Activated T-cell treated with anti-CD3 and anti-CD28 coated beads, Interleukin-2, amount 50 U/mL, for 24 hours (primary cell): ENCODE measurements around the gene CASK.

Source experiments
- DNase-seq: peaks from one replicate; pipeline ENCODE4 v3.0.0-alpha.2; 2020
- H3K27ac Mint-ChIP-seq: 2 replicates; pipeline ENCODE4 v1.8.0; 2020; ENCODE audit warnings: mild to moderate bottlenecking, mixed read lengths
- H3K27me3 Mint-ChIP-seq: 2 replicates; pipeline ENCODE4 v1.8.0; 2020; ENCODE audit warnings: mixed read lengths
- H3K36me3 Mint-ChIP-seq: 2 replicates; pipeline ENCODE4 v1.8.0; 2020; ENCODE audit warnings: low read depth, mixed read lengths
- H3K4me1 Mint-ChIP-seq: 2 replicates; pipeline ENCODE4 v1.8.0; 2020; ENCODE audit warnings: low read depth, mixed read lengths
- H3K4me3 Mint-ChIP-seq: 2 replicates; pipeline ENCODE4 v1.8.0; 2020; ENCODE audit warnings: mild to moderate bottlenecking, moderate library complexity, mixed read lengths
- H3K9me3 Mint-ChIP-seq: 2 replicates; pipeline ENCODE4 v1.8.0; 2020; ENCODE audit warnings: mixed read lengths

CASK gene

GRCh38 chrX:41499195-41499594 lies 424.2 kb downstream of the CASK start:
- H3K4me1 Mint-ChIP-seq, result no peaks in the 10 kb centered on the region
- H3K27ac Mint-ChIP-seq, result no peak overlapping the region
- H3K9me3 Mint-ChIP-seq, result no peaks in the 10 kb centered on the region
- no peaks in the 10 kb centered on the region for H3K36me3 Mint-ChIP-seq
- no peak overlapping the region for H3K4me3 Mint-ChIP-seq
- DNase-seq, result no peak
- H3K27me3 Mint-ChIP-seq, result peaks cover 4% of the 10 kb centered on the region

- no peaks in the 10 kb centered on the region for H3K4me1 Mint-ChIP-seq
- no peak for DNase-seq
These were observed 431.9 kb downstream of the CASK start for GRCh38 chrX:41491267-41492004.

GRCh38 chrX:41490446-41490845 lies 432.9 kb downstream of the CASK start:
- Mint-ChIP-seq H3K4me1 (no peaks in the 10 kb centered on the region), H3K27me3 (peaks cover 32% of the 10 kb centered on the region), H3K36me3 (no peaks in the 10 kb centered on the region), H3K27ac (no peak overlapping the region), H3K4me3 (no peak overlapping the region), H3K9me3 (no peaks in the 10 kb centered on the region)
- no peak for DNase-seq

More at GRCh38 chrX:41491267-41492004, 431.9 kb downstream of the CASK start:
- Mint-ChIP-seq H3K9me3 (no peaks in the 10 kb centered on the region), H3K27ac (no peak overlapping the region), H3K4me3 (no peak overlapping the region), H3K27me3 (peaks cover 24% of the 10 kb centered on the region), H3K36me3 (no peaks in the 10 kb centered on the region)

- Mint-ChIP-seq H3K36me3 (no peaks in the 10 kb centered on the region), H3K27ac (no peak overlapping the region), H3K9me3 (no peaks in the 10 kb centered on the region), H3K4me1 (no peaks in the 10 kb centered on the region), H3K4me3 (no peak overlapping the region), H3K27me3 (peaks cover 45% of the 10 kb centered on the region)
- DNase-seq, result no peak
These were observed 441.1 kb downstream of the CASK start for GRCh38 chrX:41482154-41482850.

DNA sequence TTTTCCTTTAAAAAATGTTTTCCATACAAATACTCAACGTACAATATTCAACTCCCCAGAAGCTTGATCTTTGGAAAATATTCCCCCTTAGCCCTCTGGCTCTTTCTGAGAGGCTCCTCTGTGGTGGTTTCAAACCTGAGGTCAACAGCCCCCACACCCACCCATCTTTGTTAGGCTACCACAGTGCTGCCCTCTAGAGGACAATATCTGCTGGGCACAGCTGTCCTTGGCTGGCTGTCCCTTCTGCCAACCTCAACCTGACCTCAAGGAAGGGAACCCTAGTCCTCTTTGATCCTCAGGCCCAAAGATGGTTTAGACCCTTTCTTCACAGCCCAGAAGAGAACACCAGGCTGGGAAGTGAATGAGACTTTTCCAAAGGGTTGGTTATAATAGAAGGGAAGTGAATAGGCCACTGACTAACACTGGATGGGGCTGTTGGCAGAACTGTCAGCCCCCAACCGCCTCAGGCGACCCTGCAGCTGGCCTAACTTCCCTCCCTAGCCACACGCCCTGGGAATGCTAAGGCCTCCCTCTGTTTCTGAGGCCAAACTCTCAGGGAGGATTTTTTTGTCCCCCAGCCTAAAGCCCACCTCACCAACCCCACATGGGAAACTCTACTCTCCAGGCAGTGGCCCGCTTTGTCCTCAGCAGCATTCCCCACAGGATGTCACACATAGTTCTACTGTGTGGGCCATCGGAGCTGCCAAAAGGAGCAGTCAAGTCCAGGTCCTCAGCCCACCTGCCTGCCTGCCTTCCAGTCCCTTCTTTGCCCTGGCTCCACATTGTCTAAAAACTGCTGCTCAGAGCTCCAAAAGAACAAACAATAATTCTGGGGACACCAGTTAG lies 441.9 kb downstream of the CASK start:
- no peak overlapping the region for H3K27ac Mint-ChIP-seq
- H3K36me3 Mint-ChIP-seq, result no peaks in the 10 kb centered on the region
- DNase-seq, result no peak
- no peak overlapping the region for H3K4me3 Mint-ChIP-seq
- H3K9me3 Mint-ChIP-seq, result no peaks in the 10 kb centered on the region
- no peaks in the 10 kb centered on the region for H3K4me1 Mint-ChIP-seq
- H3K27me3 Mint-ChIP-seq, result peaks cover 43% of the 10 kb centered on the region

GRCh38 chrX:41480508-41481260 lies 442.7 kb downstream of the CASK start:
- peaks cover 39% of the 10 kb centered on the region for H3K27me3 Mint-ChIP-seq
- H3K36me3 Mint-ChIP-seq, result no peaks in the 10 kb centered on the region
- no peak for DNase-seq
- no peak overlapping the region for H3K27ac Mint-ChIP-seq
- no peak overlapping the region for H3K4me3 Mint-ChIP-seq
- H3K9me3 Mint-ChIP-seq, result no peaks in the 10 kb centered on the region
- H3K4me1 Mint-ChIP-seq, result no peaks in the 10 kb centered on the region

DNA sequence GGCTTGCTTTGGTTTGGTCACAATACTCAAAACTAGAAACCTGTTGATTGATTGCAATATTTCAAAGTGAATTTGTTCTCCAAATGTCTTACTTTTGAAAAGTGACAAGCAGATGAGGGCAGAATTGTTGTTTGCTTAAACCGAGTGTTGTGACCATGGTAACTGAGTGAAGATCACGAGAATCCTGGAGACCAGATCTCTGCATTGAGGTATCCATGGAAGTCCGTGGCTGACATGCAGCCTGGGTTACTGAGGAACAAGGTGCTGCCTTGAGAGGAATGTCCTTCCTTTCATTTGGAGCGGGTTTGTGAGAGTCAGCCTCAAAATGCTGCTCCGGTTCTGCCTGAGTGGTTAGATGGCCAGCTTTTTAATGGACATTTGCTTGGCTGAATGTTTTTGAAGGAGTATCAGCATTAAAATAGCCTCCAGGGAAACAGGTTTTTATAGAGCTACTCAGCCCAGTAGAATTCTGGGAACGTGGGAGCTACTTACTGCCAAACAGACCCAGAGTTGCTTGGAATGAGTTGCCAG lies 444.9 kb downstream of the CASK start:
- Mint-ChIP-seq H3K27ac (peak overlapping the region; percentile 59), H3K9me3 (no peaks in the 10 kb centered on the region), H3K4me1 (no peaks in the 10 kb centered on the region), H3K27me3 (peaks cover 27% of the 10 kb centered on the region), H3K36me3 (no peaks in the 10 kb centered on the region), H3K4me3 (no peak overlapping the region)
- DNase-seq, result no peak

DNA sequence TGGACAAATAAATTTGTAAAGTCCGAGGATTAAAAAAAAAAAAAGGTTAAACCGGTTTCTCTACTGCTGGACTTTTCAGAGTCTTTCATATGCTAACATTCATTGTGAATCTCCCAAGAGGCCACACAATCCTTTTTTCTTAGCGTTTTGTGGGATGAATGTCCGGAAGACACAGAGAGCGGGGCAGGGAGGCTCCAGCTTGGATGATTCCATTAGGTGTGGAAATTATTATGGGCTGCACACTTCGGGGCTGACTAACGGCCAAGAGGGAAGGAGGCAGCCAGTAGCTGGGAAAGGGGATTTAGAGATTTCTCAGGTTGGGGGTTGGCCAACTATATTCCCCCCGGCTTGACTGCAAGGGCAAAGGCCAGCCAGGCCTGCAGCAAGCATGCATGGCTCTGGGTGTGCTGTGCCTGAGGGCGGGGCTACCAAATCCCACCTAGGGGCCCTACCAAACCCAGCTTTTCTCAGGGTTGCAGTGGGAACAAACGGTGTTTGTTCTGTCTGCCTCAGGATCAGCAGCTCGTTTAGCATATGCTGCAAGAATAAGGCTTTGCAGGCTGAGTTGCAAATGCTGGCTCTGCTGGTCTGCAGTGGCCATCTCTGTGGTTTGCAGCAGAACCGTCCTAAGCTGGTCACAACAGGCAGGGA lies 447.6 kb downstream of the CASK start:
- H3K4me1 Mint-ChIP-seq, result no peaks in the 10 kb centered on the region
- DNase-seq, result no peak
- H3K36me3 Mint-ChIP-seq, result no peaks in the 10 kb centered on the region
- H3K27me3 Mint-ChIP-seq, result peaks cover 12% of the 10 kb centered on the region
- H3K27ac Mint-ChIP-seq, result no peak overlapping the region
- no peak overlapping the region for H3K4me3 Mint-ChIP-seq
- no peaks in the 10 kb centered on the region for H3K9me3 Mint-ChIP-seq

DNA sequence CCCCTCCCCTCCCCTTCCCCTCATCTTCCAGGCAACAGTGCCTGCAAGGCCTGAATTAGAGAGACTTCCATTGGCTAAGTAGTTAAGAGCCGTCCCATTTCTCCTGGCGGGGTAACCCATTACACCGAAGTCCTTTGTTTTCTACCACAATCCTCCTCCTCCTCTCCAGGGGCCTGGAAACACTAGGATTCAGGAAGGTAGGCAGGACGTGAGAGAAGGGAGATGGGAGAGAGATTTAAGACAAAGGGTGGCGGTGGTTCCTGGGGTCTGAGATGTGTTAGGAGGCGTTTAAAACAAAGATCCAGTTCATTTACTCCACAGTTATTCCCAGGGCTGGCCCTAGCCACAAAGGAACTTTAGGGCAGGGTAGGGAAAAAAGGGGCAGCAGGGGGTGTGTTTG lies 448.2 kb downstream of the CASK start:
- Mint-ChIP-seq H3K36me3 (no peaks in the 10 kb centered on the region), H3K4me1 (no peaks in the 10 kb centered on the region), H3K9me3 (no peaks in the 10 kb centered on the region)

GRCh38 chrX:41474726-41475100 lies 448.6 kb downstream of the CASK start:
- peaks cover 3% of the 10 kb centered on the region for H3K27me3 Mint-ChIP-seq
- H3K4me3 Mint-ChIP-seq, result no peak overlapping the region
- H3K9me3 Mint-ChIP-seq, result no peaks in the 10 kb centered on the region
- no peak overlapping the region for H3K27ac Mint-ChIP-seq
- H3K36me3 Mint-ChIP-seq, result no peaks in the 10 kb centered on the region
- no peak for DNase-seq
- H3K4me1 Mint-ChIP-seq, result peaks cover 3% of the 10 kb centered on the region

More for the DNA sequence above, 448.2 kb downstream of the CASK start:
- H3K4me3 Mint-ChIP-seq, result no peak overlapping the region
- no peak for DNase-seq
- peaks cover 8% of the 10 kb centered on the region for H3K27me3 Mint-ChIP-seq
- no peak overlapping the region for H3K27ac Mint-ChIP-seq

- Mint-ChIP-seq H3K27me3 (peaks cover 4% of the 10 kb centered on the region), H3K9me3 (no peaks in the 10 kb centered on the region), H3K4me1 (peaks cover 3% of the 10 kb centered on the region), H3K36me3 (no peaks in the 10 kb centered on the region), H3K4me3 (no peak overlapping the region), H3K27ac (no peak overlapping the region)
- DNase-seq, result no peak
These were observed 449.2 kb downstream of the CASK start for GRCh38 chrX:41473936-41474725.

DNA sequence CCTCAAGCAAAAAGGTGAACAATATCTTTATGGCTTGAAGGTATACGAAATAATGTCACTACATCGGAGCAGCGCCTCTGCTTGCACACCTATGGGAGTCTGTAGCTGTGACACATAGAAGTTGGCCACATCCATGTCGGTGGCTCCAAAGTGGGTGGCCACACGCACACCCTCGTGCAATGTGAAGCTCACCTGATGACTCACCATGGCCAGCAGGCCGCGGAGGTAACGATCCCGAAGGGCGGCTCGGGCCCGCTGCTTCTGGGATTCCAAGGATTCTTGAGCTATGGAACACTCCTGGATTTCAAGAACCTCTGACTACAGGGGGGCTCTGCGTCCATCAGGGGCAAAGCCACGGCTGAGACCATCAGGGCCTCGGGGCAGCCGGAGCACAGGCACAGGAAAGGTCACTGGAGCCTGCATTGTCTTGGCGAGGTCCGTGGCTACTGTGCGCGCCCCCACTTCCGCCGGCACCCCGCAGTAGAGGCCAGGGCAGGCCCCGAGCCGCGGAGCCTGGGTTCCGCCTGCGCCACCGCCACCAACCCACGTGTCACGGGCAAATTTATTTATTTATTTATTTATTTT lies 451.0 kb downstream of the CASK start:
- Mint-ChIP-seq H3K27me3 (peaks cover 6% of the 10 kb centered on the region), H3K4me1 (peaks cover 3% of the 10 kb centered on the region), H3K27ac (no peak overlapping the region), H3K9me3 (no peaks in the 10 kb centered on the region), H3K36me3 (no peaks in the 10 kb centered on the region), H3K4me3 (no peak overlapping the region)
- DNase-seq, result peak; percentile 5

DNA sequence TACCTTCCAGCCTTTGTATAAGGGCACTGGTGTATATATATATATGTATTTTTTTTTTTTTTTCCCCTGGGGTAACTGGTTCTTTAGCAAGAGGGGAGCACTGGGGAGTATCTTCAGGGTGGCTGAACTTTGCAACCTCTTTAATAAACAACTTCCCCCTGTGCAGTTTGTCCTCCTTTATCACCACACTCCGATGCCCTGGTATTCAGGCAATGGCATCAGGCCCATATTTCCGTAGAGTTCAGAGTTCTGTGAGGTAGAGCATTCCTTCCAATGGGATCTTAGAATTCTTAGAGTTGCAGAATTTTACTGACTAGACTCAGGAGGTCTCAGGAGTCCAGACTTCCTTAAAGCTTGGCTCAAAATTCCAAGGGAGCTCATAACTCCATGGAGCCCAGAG lies 451.6 kb downstream of the CASK start:
- Mint-ChIP-seq H3K9me3 (no peaks in the 10 kb centered on the region), H3K36me3 (no peaks in the 10 kb centered on the region), H3K27ac (no peak overlapping the region), H3K27me3 (peaks cover 6% of the 10 kb centered on the region), H3K4me3 (no peak overlapping the region), H3K4me1 (peaks cover 3% of the 10 kb centered on the region)
- no peak for DNase-seq
